Fibroblast of peridontal ligament (primary cell): ENCODE results near the gene MAP3K2.

Experiments
- DNase-seq: peaks from one replicate; pipeline ENCODE4 v3.0.0-alpha.2; 2010; ENCODE audit errors: extremely low read depth

The MAP3K2 gene

GRCh38 chr2:127293748-127294562 lies 93.8 kb downstream of the MAP3K2 start, which contains the start of gene ERCC3:
Gene ERCC3 (minus strand): TSS chr2:127294144. CDS start chr2:127294081, 63 bp downstream.
- peak; percentile 69 for DNase-seq

GRCh38 chr2:127293386-127293747 lies 94.4 kb downstream of the MAP3K2 start:
- no peak for DNase-seq

- no peak for DNase-seq
Measured at GRCh38 chr2:127288274-127288673, 99.5 kb downstream of the MAP3K2 start.

- no peak for DNase-seq
Measured at GRCh38 chr2:127283275-127283674, 104.5 kb downstream of the MAP3K2 start.

GRCh38 chr2:127280693-127281092 lies 107.1 kb downstream of the MAP3K2 start:
- DNase-seq = no peak

- DNase-seq = no peak
Measured at GRCh38 chr2:127279781-127280180, 108.0 kb downstream of the MAP3K2 start.

- DNase-seq = no peak
Measured at GRCh38 chr2:127278959-127279358, 108.8 kb downstream of the MAP3K2 start.

GRCh38 chr2:127277028-127277427 lies 110.7 kb downstream of the MAP3K2 start:
- DNase-seq = no peak

- no peak for DNase-seq
Measured at GRCh38 chr2:127275789-127276188, 112.0 kb downstream of the MAP3K2 start.

- no peak for DNase-seq
Measured at GRCh38 chr2:127275356-127275755, 112.4 kb downstream of the MAP3K2 start.

GRCh38 chr2:127270663-127271062 lies 117.1 kb downstream of the MAP3K2 start:
- DNase-seq = no peak

- peak; percentile 90 for DNase-seq
Measured at GRCh38 chr2:127261804-127262406, 125.9 kb downstream of the MAP3K2 start.

GRCh38 chr2:127259355-127259754 lies 128.4 kb downstream of the MAP3K2 start:
- DNase-seq = no peak

GRCh38 chr2:127256866-127257265 lies 130.9 kb downstream of the MAP3K2 start:
- no peak for DNase-seq

- no peak for DNase-seq
Measured at GRCh38 chr2:127256381-127256780, 131.4 kb downstream of the MAP3K2 start.

GRCh38 chr2:127255721-127256120 lies 132.1 kb downstream of the MAP3K2 start:
- DNase-seq = no peak

- no peak for DNase-seq
Measured at GRCh38 chr2:127255146-127255545, 132.6 kb downstream of the MAP3K2 start.

- peak; percentile 6 for DNase-seq
Measured at GRCh38 chr2:127254386-127254981, 133.3 kb downstream of the MAP3K2 start.
